Activated CD4-positive, alpha-beta T cell treated with anti-CD3 and anti-CD28 coated beads, Interleukin-2, amount 50 U/mL, for 4 hours (primary cell): ENCODE measurements around the gene CC2D1A.

Experiments used
- DNase-seq, 2 experiments: peaks; one replicate each; pipeline ENCODE4 v3.0.0-alpha.2; 2020

The CC2D1A gene

GRCh38 chr19:13880059-13881043 is 25.6 kb upstream of the CC2D1A start:
- peak; percentile 99 for DNase-seq

GRCh38 chr19:13881251-13881691 is 24.7 kb upstream of the CC2D1A start:
- no peak for DNase-seq

- no peak for DNase-seq
Measured at GRCh38 chr19:13881692-13882418, 24.1 kb upstream of the CC2D1A start.

- no peak for DNase-seq
Measured at GRCh38 chr19:13882419-13882795, 23.6 kb upstream of the CC2D1A start.

GRCh38 chr19:13882836-13883235 is 23.2 kb upstream of the CC2D1A start:
- DNase-seq: no peak

GRCh38 chr19:13883516-13884064 is 22.4 kb upstream of the CC2D1A start:
- DNase-seq: no peak

- DNase-seq: no peak
Measured at GRCh38 chr19:13884726-13885591, 21.0 kb upstream of the CC2D1A start.

GRCh38 chr19:13885826-13886365 is 20.1 kb upstream of the CC2D1A start:
- DNase-seq: no peak

GRCh38 chr19:13887018-13887436 is 19.0 kb upstream of the CC2D1A start:
- no peak for DNase-seq

GRCh38 chr19:13887517-13887916 is 18.5 kb upstream of the CC2D1A start:
- DNase-seq: no peak

- DNase-seq: no peak
Measured at GRCh38 chr19:13888281-13888680, 17.7 kb upstream of the CC2D1A start.

- no peak for DNase-seq
Measured at GRCh38 chr19:13890136-13890535, 15.9 kb upstream of the CC2D1A start.

GRCh38 chr19:13892870-13893269 is 13.1 kb upstream of the CC2D1A start:
- DNase-seq: no peak

GRCh38 chr19:13894552-13894951 is 11.4 kb upstream of the CC2D1A start:
- DNase-seq: no peak

- no peak for DNase-seq
Measured at GRCh38 chr19:13896227-13896626, 9.8 kb upstream of the CC2D1A start.

GRCh38 chr19:13899393-13899792 is 6.6 kb upstream of the CC2D1A start:
- DNase-seq: no peak

GRCh38 chr19:13899912-13900584 is 6.0 kb upstream of the CC2D1A start:
- DNase-seq: no peak

- no peak for DNase-seq
Measured at GRCh38 chr19:13902993-13903555, 2.9 kb upstream of the CC2D1A start.

- peak; percentile 18 to 34 for DNase-seq
Measured at GRCh38 chr19:13906521-13906904, 512 bp downstream of the CC2D1A start.

GRCh38 chr19:13906910-13907309 is 909 bp downstream of the CC2D1A start:
- DNase-seq: no peak

- no peak for DNase-seq
Measured at GRCh38 chr19:13908674-13909073, 2.7 kb downstream of the CC2D1A start.
